Esophagus mucosa (tissue), 1 donor: ENCODE data around the gene FAM219A. TPM values are rescaled to one million over a fixed set of nuclear protein-coding genes. Genes with fewer than 3 reads are reported as not detected.
"Not testable (repeated sequence)": the region's sequence is repeated elsewhere in the genome, so short reads cannot be mapped to it uniquely, and the experiment has no call there.

ENCODE experiments used
- ATAC-seq: fragments of 200-7000 bp; cut with Tn5 transposase; one replicate; pipeline ENCODE4 v1.9.1; 2020
- total RNA-seq: library from RNA; stranded (reverse); gene quantifications from one replicate; pipeline ENCODE4 v1.2.4, GENCODE V29; 2023
- donor health status: DM: yes; HTN: yes; CAD: no.

FAM219A gene
- total RNA-seq, 1 donor from 2014 or later, result 4.5 TPM

DNA sequence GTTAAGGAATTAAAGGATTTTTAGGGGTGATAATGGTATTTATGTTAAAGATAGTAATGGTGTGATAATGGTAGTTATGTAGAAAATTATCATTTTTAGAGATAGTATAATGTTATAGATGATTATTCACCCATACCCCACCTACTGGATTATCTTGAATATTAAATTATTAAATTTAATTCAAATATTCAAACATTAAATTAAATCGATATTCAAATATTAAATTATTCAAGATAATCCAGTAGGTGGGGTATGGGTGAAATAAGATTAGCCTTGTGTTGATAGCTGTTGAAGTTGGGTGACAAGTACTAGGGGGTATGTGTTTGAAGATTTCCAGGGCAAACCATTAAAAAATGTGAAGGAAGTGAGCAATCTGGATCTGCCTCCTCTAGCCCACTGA lies 15.6 kb downstream of the FAM219A start:
- no peak for ATAC-seq

DNA sequence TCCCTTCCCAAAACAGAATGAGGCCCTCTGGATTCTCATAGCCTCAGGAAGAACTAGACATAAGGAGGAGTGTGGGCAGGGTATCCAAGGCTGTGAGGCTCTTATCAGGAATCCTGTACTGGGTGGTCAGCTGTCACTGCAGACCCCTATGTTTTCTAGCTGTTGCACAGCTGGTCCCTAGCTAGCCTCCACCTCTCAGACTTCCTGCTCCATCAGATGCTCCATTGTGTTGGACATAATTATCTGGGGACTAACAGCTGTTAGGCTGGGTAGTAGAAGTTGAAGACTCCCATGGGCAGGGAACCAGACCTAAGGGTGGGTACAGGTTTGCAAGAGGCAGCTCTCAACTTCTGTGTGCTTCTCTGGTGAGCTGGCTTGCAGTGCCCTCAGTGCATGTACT lies 18.4 kb downstream of the FAM219A start:
- no peak for ATAC-seq

DNA sequence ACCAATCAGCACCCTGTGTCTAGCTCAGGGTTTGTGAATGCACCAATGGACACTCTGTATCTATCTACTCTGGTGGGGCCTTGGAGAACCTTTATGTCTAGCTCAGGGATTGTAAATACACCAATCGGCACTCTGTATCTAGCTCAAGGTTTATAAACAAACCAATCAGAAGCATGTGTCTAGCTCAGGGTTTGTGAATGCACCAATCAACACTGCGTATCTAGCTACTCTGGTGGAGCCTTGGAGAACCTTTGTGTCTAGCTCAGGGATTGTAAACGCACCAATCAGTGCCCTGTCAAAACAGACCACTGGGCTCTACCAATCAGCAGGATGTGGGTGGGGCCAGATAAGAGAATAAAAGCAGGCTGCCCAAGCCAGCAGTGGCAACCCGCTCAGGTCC lies 19.9 kb downstream of the FAM219A start:
- ATAC-seq, result not testable (repeated sequence)

DNA sequence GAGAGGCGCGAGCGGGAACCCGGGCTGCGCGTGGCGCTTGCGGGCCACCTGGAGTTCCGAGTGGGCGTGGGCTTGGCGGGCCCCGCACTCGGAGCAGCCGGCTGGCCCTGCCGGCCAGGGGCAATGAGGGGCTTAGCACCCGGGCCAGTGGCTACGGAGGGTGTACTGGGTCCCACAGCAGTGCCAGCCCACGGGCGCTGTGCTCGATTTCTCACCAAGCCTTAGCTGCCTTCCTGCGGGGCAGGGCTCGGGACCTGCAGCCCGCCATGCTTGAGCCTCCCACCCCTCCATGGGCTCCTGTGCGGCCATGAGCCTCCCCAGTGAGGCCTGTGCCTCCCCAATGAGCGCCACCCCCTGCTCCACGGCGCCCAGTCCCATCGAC lies 20.5 kb downstream of the FAM219A start:
- ATAC-seq, result not testable (repeated sequence)

DNA sequence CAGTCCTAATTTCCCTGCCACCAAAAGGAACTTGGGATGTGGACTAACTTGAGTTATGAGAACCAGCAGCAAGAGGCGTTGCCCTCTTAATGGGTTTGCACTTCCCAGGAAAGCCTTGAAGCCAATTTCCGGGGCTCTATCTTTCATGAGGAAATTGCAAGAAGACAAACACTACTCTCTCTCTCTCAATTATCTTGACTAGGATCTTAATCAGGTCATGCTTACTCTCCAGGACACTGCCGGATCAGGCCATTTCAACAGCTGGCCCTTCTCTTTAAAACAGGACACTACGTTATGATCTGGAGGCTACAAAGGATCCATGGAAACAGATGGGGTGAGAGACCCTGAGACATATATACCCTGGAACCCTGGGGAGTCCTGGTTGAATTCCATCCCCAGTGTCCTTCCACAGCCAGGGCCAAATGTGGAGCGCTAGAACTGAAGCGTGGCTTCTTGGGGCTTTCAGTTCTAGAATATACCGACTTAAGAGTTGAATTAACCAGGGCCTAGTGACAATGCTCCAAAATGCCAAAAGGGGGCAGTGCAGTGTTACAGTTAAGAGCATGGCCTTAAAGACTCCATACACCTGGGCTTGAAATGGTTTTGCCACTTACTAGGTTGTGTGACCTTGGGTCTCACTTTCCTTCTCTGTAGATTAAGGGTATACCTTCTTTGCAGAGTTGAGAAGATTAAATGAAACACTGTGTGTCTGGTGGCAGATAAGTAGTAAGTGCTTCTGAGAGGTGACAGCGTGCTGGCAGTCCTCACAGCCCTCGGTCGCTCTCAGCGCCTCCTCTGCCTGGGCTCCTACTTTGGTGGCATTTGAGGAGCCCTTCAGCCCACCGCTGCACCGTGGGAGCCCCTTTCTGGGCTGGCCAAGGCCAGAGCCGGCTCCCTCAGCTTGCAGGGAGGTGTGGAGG lies 21.1 kb downstream of the FAM219A start:
- peak; percentile 86 for ATAC-seq

DNA sequence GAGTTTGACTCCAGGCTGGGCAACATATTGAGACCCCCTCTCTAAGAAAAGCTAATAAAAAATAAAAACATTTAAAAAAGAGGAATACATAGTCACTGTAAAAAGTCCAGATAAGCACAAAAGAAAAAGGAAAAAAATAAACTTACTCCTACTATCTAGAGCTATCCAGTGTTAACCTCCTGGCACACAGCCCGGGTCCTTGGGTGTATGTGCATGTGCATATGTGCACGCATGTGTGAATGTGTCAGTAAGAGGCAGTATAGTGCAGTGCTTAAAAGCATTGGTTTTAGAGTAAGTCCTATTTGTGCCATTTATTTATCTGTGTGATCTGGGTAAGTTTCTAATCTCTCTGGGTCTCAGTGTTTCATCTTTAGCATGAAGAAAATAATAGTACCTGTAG lies 26.7 kb downstream of the FAM219A start:
- no peak for ATAC-seq

DNA sequence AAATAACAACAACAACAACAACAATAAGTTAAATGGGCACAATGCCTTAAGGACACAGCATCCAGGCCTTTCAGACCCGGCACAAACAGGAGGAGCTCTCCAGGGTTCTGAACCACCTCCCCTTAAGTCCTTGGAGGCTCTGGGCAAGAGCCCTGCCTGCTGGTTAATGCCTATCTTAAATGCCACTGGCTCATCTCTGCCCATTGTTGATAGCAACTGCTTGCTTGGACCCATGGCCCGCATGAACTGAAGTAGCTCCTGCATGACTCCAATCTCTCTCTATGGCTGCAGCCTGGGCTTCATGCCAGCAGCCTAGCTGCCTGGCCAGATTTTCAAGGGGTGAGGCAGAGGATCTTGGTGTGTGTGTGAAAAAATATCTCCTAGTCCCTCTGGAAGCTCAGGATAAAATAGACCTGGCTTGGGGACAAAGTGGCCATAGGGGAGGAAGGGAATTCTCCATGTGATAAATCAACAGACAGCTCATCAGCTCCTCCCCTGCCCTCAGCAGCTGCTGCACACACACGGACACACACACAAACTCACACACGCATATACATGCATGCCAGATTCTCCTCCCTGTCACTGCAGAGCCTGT lies 27.4 kb downstream of the FAM219A start:
- peak; percentile 72 for ATAC-seq

DNA sequence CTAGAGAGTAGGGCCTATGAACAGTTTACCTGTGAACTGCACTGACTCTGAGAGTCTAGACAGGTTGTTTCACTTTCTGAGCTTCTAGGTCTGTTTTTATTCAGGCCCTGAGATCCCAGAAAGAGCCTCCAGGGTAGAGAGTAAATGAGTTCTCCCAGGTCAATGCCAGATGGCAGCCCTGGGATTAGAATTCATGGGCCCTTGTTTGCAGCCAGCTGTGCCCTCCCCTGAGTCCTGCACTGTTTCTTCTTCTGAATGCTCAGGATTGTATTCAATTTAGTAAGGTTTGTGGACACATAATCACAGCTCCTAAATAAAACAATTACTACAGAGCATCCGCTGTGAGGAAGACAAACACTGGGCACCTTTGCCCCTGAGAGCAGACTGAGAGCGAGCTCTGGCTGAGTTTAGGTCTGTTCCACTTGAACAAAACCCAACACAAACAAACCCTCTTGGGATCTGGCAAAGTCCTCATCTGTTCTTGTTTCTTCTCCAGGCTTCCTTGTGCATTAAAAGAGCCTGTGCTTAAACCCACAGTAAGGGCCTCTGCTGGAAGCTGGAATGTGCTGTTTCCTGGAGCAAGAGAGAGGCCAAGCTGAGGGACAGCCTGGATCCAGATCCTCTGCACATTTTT lies 29.9 kb downstream of the FAM219A start:
- ATAC-seq, result no peak

DNA sequence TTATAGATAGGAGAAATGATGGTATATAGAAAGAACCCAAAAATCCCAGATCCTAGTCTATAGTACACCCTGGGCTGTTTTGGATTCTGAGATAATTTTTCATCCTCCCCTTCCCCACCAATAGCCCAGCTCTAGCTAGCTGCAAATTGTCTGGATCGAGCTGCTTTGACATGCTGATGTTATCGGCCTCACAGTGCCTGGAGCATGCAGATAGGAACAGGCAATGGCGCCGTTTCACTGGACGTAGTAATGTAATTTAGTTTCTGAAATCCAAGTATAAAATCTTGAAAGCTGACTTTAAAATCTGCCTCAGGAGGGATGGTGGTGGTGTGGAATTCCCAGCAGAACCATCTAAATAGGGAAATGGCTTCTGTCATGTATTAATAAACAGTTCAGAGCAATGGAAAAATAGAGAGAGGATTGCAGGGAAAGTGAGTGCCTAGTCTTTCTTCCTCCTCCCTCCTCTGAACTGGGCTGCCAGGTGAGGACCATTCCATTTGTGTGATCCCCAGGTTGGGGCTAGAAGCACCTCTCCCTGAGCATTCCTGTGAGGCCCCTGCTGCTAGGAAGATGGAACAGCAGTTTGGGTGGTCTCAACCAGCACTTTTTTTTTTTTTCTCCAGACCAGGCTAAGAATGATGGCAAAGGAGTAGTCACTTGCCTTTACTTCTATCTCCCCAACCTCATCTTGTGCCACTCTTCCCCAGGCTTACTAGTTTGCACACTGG lies 31.9 kb downstream of the FAM219A start:
- no peak for ATAC-seq

DNA sequence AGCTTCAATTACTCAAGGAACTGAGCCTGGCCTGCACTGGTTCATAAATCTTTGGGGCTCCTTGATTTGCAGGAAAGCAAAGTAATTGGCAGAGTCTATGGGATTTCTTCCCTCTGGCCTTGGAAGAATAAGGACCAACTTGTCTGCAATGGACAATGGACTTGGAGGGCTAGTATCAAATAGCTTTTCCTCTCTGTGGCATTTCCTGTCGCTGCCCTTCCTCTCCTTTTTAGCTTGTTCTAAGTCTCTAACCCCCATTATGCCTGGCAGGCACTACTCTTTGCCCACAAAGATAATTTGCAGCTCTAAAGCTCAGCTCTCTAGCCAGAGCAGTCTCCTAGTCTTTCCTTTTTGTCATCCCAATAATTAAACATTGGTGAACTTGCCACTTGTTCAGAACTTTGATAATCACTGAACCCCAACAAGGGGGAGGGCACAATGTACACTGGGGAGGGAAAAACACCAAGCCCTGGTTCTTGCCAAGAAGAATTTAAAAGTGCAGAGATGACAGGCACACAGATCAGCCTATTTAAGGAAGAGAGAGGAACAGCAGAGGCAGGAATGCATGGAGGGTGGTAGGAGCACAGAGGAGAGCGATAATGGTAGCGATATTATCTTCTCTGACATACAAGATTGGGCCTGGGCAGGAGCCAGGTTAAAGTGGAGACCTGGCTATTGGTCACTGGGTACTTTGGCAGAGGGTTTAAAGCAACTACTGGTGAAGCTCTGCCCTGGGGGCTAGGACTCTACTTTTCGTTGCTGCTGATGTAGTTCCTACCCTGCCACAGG lies 38.5 kb downstream of the FAM219A start:
- no peak for ATAC-seq

DNA sequence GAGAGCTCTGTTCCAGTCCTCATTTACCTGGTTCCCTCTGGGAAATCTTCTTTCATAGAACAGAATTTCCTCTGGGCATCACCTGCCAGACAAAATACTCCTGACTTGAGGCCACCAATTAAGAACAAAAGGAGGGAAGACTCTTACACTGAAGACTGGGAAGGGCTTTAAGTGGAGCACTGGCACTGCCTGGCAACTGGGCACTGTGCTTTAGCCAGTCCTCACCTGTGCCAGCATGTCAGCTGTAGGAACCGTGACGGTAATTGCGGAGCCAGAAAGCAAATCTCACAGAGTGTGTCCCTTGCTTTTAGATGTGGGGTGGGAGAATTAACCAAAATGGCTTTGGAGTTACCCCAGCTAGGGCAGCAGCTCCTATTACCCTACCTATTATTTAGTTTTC lies 40.6 kb downstream of the FAM219A start:
- no peak for ATAC-seq

DNA sequence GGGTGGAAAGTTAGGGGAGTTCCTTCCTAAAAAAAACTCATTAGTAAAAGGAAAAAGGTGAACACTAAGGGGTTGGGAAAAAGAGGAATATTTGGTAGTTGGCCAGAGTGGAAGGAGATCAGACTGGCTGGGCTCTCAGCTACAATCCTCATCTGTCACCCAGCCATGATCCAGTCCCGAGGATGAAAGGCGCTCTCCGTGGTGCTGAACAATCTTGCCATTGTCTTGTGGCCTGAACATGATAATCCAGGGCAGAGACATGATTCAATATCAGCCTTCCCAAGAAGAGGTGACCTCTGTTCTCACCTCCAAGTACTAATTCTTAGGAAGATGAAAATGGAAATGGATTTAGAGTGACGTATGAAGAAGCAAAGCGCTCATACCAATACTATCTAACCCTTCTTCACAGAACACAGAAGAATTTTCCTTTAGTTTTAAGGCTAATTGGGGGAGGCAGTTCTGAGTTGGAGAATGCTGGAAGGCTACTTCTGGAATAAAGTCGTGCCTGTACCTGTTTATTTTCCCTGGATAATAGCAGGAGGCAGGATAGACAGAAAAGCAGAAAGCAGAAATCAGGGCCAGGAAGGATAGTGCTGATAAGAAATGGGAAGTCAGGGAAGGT lies 45.0 kb downstream of the FAM219A start:
- ATAC-seq, result no peak

DNA sequence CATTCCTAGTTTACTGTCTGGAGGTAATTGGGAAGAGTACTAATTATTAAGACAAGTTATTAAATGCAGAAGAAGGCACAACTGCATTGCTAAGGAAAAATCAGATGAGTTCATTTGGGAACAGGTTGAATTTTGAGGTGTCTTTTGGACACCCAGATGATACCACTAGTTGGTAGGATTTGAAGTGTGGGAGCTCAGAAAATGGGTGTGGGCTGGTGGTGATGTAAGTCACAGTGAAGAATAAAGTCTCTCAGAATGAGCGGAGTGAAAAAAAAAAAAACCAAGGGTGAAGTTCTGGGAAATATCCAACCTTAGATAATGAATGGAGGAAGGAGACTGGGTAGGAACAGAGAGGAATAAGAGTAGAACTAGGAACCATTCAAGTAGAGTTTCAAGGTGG lies 46.0 kb downstream of the FAM219A start:
- no peak for ATAC-seq

DNA sequence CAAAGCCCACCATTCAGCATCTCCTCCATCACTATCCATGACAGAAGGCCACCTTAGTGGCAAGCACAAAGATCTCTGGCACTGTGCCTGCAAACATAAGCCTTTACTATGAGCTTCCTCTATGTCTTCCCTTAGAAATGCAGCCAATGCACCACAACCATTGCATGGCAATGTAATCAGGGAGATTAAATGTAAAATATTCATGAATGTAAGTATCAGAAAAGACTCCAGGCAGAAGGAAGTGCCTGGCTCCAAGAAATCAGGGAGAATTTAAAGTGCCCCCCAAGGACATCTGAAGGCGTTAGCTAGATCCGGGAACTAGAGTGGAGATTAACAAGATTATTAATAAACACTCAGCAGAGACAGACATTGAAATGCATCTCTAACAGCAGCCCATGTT lies 49.2 kb downstream of the FAM219A start:
- ATAC-seq, result no peak

DNA sequence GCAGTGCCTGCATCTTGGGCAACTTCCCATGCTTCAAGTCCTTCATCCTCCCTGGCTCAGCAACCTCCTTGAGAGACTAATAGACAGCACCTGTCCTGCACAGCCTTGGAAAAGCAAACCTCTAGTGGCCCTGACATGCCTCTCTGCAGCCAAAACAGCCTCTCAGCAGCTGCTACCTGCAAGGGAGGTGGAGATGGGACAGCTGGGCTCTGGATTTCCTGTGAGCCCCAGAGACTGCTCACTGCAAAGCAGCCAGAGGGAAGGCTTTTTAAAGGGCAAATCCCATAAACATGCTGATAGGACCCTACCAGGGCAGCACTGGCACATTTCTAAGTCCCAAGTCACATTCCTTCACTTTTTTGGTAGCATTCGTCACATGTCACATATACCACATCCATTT lies 50.2 kb downstream of the FAM219A start:
- ATAC-seq, result no peak

DNA sequence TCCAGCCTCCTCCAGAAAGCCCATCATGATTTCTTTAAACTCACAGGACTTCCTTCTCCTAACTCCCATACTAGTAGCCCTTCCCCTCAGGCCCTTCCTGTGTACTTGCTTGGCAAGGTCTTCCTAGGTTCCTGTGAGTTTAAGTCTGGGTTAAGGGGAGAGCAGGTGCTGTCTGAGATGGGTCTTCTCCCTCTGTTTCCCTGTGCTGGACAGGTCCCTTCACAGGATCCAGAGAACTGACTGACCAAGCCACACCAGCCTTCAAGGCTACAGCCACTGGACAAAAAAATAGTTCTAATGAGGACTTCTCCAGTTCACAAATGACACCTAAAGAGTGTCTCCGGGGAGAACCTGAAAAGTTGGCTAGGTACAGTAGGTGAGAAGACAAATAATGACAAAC lies 52.2 kb downstream of the FAM219A start:
- ATAC-seq, result no peak

DNA sequence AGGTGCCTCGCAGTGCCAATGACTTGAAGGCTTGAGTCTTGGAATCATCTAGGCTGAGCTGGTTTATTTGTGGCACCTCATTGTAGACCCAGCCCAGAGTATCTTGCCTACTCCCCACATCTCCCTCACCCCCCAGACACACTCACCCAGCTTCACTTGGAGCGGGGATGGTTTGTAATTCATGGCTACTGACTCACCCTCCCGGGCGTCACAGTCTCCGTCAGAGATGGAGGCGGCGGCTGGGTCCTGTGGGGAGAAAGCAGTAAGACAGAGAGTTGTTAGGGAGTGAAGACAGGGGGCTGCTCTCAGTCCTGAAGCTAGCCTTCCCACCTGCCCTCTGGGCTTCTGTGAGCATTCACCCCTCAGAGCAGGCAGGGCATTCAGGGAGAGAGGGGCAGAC lies 52.7 kb downstream of the FAM219A start:
- no peak for ATAC-seq

DNA sequence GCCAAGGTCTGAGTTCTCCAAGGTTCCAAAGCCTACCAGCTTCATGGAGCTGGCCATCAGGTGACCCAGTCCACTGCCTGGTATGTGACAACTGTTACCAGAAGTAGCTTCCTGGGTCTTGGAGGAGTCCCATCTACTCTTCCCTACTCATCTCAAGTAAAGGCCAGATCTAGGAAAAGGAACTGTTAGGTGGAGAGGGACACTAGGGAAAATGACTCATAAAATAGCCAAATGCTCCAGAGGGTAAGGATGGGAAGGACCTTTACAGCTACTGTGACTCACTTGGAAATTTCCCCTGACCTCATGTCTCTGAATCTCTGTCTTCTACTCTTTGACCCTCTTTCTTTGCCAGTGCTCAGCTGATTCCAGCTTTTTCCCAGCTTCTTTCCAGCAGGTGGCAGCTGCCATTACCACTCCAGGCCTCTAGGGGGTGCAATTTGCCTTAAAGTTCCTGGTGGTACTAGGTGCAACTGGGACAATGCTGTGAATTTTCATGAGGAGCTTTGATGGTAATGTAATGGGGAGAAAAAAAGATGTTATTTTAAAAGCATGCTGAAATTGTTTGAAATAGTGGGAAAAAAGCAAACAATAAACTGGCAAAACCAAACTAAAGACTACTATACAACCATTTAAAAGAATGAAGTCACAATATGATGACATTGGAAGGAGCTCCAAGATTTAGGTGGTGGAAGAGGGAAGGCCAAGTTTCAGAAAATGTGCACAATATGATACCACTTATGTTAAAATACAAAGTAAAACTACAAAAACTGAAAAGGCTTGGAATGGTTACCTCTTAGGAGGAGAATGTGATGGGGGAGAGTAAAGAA lies 54.6 kb downstream of the FAM219A start:
- ATAC-seq, result peak; percentile 53

DNA sequence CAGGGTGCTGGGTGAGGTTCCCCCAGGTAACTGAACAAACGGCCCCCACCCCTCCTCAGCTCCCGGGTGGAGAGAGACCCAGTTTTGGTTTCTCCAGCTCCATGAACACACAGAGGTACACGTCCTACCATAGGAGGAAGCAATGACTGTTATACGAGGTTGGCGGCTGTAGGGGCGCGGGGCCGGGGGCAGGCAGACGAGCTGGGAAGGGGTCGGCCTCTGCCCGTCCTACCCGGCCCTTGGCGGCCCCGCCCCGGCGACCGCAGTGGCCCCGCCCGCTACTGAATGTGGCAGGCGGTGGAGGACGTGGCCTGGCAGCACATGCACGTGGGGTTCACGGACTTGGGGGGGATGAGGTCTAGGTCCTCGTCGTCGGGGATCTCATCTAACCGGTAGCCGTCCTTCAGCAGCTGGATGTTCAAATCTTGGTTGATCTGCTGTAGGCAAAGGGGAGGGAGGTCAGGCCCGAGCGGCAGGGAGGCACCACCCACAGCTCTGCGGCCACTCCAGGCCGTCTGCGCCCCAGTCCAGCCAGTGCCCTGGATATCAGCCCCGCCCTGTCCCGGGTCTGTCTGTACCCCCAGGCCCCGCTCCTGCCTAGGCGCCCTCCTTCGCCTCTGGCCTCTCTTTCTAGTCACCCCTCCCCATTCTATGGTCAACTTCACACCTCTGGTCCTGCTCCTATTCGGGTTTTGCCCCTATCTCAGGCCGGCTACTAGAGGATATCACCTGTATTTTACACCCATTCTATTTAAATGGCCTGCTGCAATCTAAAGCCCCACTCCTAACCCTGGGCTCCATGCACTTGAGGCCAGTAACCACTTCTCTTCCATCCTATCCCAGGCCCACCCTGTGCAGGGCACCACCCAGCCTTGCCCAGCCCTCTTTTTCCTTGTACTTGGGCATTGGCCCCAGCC lies 57.4 kb downstream of the FAM219A start:
- ATAC-seq, result no peak

DNA sequence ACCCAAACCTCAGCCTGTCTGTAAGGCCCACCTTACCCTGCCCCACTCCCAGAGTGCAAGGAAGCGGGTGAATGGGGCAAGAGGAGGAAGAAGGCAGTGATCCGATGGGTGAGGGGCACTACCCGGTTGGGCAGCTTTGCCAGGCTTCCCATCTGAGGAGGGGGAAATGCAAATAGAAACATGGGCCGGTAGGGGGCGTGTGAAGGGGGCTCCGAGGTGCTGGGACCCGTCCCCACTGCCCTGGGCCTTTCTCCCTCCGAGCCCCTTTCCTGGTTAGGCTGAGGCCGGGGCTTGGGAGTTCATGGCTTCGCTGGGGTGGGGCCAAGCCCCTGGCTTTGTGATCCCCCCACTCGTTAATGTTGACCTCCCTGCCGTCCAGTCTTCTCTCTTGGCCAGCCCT lies 58.1 kb downstream of the FAM219A start:
- ATAC-seq, result no peak
